Measurements from ENCODE around the gene HJURP.
"Not testable (repeated sequence)": the region's sequence is repeated elsewhere in the genome, so short reads cannot be mapped to it uniquely, and the experiment has no call there.

The HJURP gene, protein sequence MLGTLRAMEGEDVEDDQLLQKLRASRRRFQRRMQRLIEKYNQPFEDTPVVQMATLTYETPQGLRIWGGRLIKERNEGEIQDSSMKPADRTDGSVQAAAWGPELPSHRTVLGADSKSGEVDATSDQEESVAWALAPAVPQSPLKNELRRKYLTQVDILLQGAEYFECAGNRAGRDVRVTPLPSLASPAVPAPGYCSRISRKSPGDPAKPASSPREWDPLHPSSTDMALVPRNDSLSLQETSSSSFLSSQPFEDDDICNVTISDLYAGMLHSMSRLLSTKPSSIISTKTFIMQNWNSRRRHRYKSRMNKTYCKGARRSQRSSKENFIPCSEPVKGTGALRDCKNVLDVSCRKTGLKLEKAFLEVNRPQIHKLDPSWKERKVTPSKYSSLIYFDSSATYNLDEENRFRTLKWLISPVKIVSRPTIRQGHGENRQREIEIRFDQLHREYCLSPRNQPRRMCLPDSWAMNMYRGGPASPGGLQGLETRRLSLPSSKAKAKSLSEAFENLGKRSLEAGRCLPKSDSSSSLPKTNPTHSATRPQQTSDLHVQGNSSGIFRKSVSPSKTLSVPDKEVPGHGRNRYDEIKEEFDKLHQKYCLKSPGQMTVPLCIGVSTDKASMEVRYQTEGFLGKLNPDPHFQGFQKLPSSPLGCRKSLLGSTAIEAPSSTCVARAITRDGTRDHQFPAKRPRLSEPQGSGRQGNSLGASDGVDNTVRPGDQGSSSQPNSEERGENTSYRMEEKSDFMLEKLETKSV

DNA sequence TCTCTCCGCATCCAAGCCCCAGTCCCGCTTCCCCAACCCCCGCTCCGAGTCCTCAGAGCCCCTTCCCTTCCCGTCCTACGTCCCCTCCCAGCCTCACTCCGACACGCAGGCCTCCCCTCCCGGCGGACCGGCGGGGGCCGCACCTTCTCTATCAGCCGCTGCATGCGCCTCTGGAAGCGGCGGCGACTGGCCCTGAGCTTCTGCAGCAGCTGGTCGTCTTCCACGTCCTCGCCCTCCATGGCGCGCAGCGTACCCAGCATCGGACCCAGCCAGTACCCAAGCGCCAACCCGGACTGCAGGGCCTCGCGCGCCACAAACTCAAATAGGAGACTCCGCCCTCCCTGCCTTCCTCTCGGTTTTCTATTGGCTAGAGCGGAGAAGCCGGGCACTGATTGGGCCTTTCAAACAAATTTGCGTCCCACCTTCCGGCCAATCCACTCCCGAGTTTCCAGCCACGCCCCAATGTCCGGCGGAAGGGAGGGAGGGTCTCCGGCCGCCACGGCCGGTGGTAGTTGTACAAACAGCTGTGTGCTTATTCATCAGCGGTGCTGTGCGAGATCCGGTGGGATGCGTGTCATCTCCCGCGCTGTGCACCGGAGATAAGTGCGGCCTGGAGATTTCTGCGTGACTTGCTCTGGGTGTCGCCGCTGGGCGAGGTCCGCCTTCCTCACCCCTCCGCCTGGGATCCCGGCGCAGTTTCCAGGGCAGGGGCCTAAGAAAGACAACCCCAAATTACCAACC, at the start of gene HJURP:
TSS of gene HJURP (minus strand) at position 295 of the 741 bp plus-strand sequence. CDS start at position 260, 35 bp downstream.
- Histone ChIP-seq H3K36me3 (ENCODE audit: control insufficient read depth, insufficient read depth, low read length) (peaks cover 42% of the 10 kb centered on the region), H3K4me3 (ENCODE audit: low read depth, low read length) (peak within 1 kb of the TSS; percentile 96), H3K9ac (ENCODE audit: low read length) (peak within 1 kb of the TSS; percentile 95), H3K9me3 (ENCODE audit: control insufficient read depth, insufficient read depth, low read depth, low read length) (no peaks in the 10 kb centered on the region), H3K27me3 (ENCODE audit: control insufficient read depth, insufficient read depth, low read length) (no peaks in the 10 kb centered on the region), H3K4me1 (ENCODE audit: control insufficient read depth, insufficient read depth, low read length) (peaks cover 18% of the 10 kb centered on the region), H3K27ac (ENCODE audit: low read depth, low read length) (peak within 1 kb of the TSS; percentile 80)

DNA sequence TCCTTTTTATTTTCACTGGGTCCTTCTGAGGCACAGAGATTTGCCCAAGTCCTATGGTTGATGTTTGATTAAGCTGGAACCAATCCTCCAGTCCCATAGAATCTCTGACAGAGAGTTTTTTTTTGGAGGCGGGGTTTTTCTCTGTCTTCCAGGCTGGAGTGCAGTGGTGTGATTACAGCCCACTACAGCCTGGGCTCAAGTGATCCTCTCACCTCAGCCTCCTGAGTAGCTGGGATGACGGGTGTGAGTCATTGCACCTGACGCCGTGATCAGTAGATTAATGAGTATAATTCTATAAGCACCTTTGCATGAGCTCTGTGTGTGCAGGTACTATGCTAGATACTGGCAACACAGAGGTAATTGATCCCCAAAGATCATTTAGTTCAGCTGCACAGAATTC, 47.5 kb upstream of the HJURP start:
- H3K27me3 ChIP-seq (ENCODE audit: control insufficient read depth, insufficient read depth, low read length): peaks cover 16% of the 10 kb centered on the region
- H3K9ac ChIP-seq (ENCODE audit: low read length): no peak overlapping the region
- H3K4me1 ChIP-seq (ENCODE audit: control insufficient read depth, insufficient read depth, low read length): no peaks in the 10 kb centered on the region
- no peaks in the 10 kb centered on the region for H3K36me3 ChIP-seq (ENCODE audit: control insufficient read depth, insufficient read depth, low read length)
- peaks cover 3% of the 10 kb centered on the region; the same call in 1 of the 2 replicates for H3K9me3 ChIP-seq (ENCODE audit: control insufficient read depth, insufficient read depth, low read depth, low read length)
- H3K27ac ChIP-seq (ENCODE audit: low read depth, low read length): no peak overlapping the region
- no peak overlapping the region for H3K4me3 ChIP-seq (ENCODE audit: low read depth, low read length)

DNA sequence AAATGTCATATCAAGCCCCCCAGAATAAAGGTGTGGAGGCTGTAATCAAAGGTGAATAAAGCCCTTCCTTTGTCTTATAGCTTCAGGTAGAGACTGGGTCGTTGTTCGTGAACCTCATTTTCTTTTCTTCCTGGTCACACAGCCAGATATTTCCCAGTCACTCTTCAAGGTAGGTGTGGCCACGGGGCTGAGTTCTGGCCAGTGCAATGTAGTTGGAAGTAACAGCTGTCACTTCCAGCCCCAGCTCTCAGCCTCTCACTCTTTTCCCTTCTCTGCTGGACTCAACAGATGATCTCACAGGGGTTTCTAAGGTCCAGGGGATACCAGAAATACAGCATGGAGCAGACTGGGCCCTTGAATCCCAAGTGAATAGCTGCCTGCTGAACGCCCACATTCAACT, 47.0 kb upstream of the HJURP start:
- Histone ChIP-seq H3K4me3 (ENCODE audit: low read depth, low read length) (no peak overlapping the region), H3K36me3 (ENCODE audit: control insufficient read depth, insufficient read depth, low read length) (no peaks in the 10 kb centered on the region), H3K4me1 (ENCODE audit: control insufficient read depth, insufficient read depth, low read length) (no peaks in the 10 kb centered on the region), H3K9ac (ENCODE audit: low read length) (no peak overlapping the region), H3K27me3 (ENCODE audit: control insufficient read depth, insufficient read depth, low read length) (peaks cover 16% of the 10 kb centered on the region), H3K9me3 (ENCODE audit: control insufficient read depth, insufficient read depth, low read depth, low read length) (peaks cover 3% of the 10 kb centered on the region; the same call in 1 of the 2 replicates), H3K27ac (ENCODE audit: low read depth, low read length) (no peak overlapping the region)

DNA sequence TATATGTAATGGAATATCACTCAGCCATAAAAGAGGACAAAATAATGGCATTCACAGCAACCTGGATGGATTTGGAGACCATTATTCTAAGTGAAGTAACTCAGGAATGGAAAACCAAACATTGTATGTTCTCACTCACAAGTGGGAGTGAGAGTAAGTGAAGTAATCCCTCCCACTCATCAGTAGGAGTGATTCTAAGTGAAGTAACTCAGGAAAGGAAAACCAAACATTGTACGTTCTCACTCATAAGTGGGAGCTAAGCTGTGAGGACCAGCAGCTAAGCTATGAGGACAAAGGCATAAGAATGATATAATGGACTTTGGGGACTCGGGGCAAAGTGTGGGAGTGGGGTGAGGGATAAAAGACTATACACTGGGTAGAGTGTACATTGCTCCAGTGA, 41.9 kb upstream of the HJURP start:
- not testable (repeated sequence) for H3K36me3 ChIP-seq (ENCODE audit: control insufficient read depth, insufficient read depth, low read length); H3K4me3 ChIP-seq (ENCODE audit: low read depth, low read length); H3K9me3 ChIP-seq (ENCODE audit: control insufficient read depth, insufficient read depth, low read depth, low read length); H3K27ac ChIP-seq (ENCODE audit: low read depth, low read length); H3K9ac ChIP-seq (ENCODE audit: low read length); H3K4me1 ChIP-seq (ENCODE audit: control insufficient read depth, insufficient read depth, low read length)
- H3K27me3 ChIP-seq (ENCODE audit: control insufficient read depth, insufficient read depth, low read length): peaks cover 10% of the 10 kb centered on the region

DNA sequence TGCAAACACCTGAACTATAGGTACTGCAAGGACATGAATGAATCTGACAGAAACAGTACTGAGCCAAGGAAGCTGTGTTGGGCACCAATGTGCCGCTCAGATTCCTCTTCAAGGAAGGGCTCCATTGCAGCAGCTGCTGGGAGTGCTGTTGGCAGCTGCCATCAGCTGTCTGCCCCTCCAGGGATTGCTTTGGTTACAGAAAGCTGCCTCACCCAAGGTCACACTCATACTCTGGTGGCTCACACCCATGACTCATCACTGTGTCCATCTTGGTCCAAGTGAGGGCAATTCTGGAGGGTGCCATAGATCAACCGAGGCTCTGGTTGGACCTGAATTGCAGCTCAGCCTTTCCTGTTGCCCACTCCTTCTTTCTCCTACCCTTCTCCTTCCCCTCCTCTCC, 38.5 kb upstream of the HJURP start:
- Histone ChIP-seq H3K9ac (ENCODE audit: low read length) (no peak overlapping the region), H3K27ac (ENCODE audit: low read depth, low read length) (no peak overlapping the region), H3K9me3 (ENCODE audit: control insufficient read depth, insufficient read depth, low read depth, low read length) (no peaks in the 10 kb centered on the region), H3K4me1 (ENCODE audit: control insufficient read depth, insufficient read depth, low read length) (no peaks in the 10 kb centered on the region), H3K36me3 (ENCODE audit: control insufficient read depth, insufficient read depth, low read length) (no peaks in the 10 kb centered on the region), H3K4me3 (ENCODE audit: low read depth, low read length) (no peak overlapping the region), H3K27me3 (ENCODE audit: control insufficient read depth, insufficient read depth, low read length) (peaks cover 4% of the 10 kb centered on the region; the same call in 1 of the 2 replicates)

DNA sequence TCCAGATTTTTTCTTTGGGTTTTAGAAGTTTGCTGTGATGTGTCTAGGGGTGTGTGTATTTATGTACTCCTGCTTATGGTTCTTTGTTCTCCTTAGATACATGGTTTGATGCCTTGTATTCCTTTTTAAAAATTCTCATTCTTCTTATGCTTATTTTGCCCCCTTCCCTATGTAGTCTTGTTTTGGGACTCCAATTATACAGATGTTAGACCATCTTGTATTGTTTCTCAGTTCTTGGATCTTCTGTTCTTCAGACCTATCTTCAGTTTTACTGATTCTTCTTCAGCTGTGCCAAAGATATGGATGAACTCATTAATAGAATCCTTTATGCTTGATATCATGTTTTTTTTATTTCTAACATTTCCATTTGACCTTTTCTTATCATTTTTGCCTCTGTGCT, 28.0 kb upstream of the HJURP start:
- H3K4me3 ChIP-seq (ENCODE audit: low read depth, low read length): no peak overlapping the region
- H3K9me3 ChIP-seq (ENCODE audit: control insufficient read depth, insufficient read depth, low read depth, low read length): peaks cover 13% of the 10 kb centered on the region
- no peaks in the 10 kb centered on the region for H3K4me1 ChIP-seq (ENCODE audit: control insufficient read depth, insufficient read depth, low read length)
- no peaks in the 10 kb centered on the region for H3K36me3 ChIP-seq (ENCODE audit: control insufficient read depth, insufficient read depth, low read length)
- peaks cover 6% of the 10 kb centered on the region; the same call in 1 of the 2 replicates for H3K27me3 ChIP-seq (ENCODE audit: control insufficient read depth, insufficient read depth, low read length)
- H3K27ac ChIP-seq (ENCODE audit: low read depth, low read length): no peak overlapping the region
- no peak overlapping the region for H3K9ac ChIP-seq (ENCODE audit: low read length)

DNA sequence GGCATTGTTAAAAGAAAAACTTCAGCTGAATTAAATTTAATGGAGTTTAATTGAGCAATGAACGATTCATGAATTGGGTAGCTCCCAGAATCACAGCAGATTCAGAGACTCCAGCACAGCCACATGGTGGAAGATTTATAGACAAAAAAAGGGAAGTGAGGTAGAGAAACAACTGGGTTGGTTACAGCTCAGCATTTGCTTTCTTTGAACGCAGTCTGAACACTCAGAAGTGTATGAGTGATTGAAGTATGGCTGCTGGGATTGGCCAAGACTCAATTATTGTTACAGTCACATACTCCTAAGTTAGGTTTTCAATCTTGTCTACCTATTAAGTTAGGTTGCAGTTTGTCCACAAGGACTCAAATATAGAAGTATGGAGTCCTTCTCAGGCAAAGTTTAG, 17.8 kb upstream of the HJURP start:
- H3K27me3 ChIP-seq (ENCODE audit: control insufficient read depth, insufficient read depth, low read length): peaks cover 30% of the 10 kb centered on the region
- H3K9me3 ChIP-seq (ENCODE audit: control insufficient read depth, insufficient read depth, low read depth, low read length); H3K36me3 ChIP-seq (ENCODE audit: control insufficient read depth, insufficient read depth, low read length); H3K27ac ChIP-seq (ENCODE audit: low read depth, low read length); H3K4me3 ChIP-seq (ENCODE audit: low read depth, low read length); H3K9ac ChIP-seq (ENCODE audit: low read length); H3K4me1 ChIP-seq (ENCODE audit: control insufficient read depth, insufficient read depth, low read length): not testable (repeated sequence)

DNA sequence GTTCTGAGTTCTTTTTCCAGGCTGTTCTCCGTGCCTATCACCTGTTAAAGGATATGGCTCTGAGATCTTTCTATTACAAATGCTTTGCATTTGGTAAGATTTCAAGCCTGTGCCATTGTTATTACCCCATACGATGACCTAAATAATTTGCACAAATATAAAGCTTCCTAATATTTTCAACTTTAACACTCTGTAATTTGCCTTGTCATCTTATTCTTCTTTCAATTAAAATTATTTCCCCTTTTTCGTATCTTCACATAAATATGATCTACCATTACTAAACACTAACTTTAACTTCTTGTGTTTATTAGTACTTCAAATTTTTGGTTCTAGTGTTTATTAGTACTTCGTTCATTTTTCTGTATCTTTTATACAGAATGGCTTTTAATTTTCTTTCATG, 17.1 kb upstream of the HJURP start:
- Histone ChIP-seq H3K27ac (ENCODE audit: low read depth, low read length) (no peak overlapping the region), H3K9ac (ENCODE audit: low read length) (no peak overlapping the region), H3K27me3 (ENCODE audit: control insufficient read depth, insufficient read depth, low read length) (peaks cover 30% of the 10 kb centered on the region), H3K36me3 (ENCODE audit: control insufficient read depth, insufficient read depth, low read length) (peaks cover 7% of the 10 kb centered on the region), H3K4me1 (ENCODE audit: control insufficient read depth, insufficient read depth, low read length) (no peaks in the 10 kb centered on the region), H3K4me3 (ENCODE audit: low read depth, low read length) (no peak overlapping the region), H3K9me3 (ENCODE audit: control insufficient read depth, insufficient read depth, low read depth, low read length) (no peaks in the 10 kb centered on the region; the same call in 1 of the 2 replicates)

DNA sequence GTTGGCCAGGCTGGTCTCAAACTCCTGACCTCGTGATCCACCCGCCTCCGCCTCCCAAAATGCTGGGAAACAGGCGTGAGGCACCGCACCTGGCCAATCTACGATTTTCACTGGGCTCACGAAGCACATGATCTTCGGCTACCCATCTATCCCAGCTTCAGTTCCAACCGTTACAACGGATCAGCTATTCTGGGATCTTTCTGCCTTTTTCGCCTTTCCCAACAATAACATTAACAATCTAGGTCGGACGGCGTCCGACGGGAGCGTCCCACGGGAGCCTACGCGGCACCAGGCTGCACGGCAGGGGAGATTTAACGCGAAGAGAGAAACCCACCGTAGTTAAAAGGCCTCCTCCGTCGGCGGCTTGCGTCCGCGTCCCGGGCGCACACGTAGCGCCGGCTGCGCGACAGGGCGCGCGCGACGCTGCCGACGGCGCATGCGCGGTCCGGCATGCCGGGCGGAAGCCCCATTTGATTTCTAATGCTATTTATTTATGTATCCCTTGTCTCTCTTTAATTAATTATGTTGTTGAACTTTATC, 13.7 kb upstream of the HJURP start, which contains the start of gene MSL3B:
TSS of gene MSL3B (minus strand) at position 394 of the 540 bp plus-strand sequence.
- peaks cover 16% of the 10 kb centered on the region for H3K36me3 ChIP-seq (ENCODE audit: control insufficient read depth, insufficient read depth, low read length)
- H3K9ac ChIP-seq (ENCODE audit: low read length): peak within 1 kb of the TSS; percentile 86
- H3K4me3 ChIP-seq (ENCODE audit: low read depth, low read length): peak within 1 kb of the TSS; percentile 73
- peaks cover 19% of the 10 kb centered on the region for H3K27me3 ChIP-seq (ENCODE audit: control insufficient read depth, insufficient read depth, low read length)
- H3K9me3 ChIP-seq (ENCODE audit: control insufficient read depth, insufficient read depth, low read depth, low read length): no peaks in the 10 kb centered on the region; the same call in 1 of the 2 replicates
- peak within 1 kb of the TSS; percentile 79 for H3K27ac ChIP-seq (ENCODE audit: low read depth, low read length)
- H3K4me1 ChIP-seq (ENCODE audit: control insufficient read depth, insufficient read depth, low read length): 0 out of 2 replicates have a peak, but pooled peaks cover 5% of the 10 kb centered on the region

DNA sequence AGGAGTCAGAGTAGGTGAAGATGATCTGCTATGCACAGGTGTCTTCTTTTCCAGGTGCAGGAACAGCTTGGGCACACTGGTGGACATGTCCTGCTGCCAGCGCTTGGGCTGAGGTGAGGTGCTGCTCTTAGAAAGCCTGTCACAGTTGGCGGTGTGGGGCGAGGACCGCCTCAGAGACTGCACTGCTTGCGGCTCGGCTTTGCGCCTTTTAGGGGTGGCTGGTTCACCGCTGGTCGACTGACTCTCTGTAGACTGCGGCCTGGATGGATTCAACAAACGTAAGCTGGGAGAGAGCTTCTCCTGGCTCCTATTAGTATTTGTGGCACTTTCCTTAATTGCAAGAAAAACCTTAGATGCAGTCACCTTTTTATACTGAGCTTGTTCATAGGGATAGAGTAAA, 12.1 kb upstream of the HJURP start:
- no peak overlapping the region for H3K9ac ChIP-seq (ENCODE audit: low read length)
- H3K27ac ChIP-seq (ENCODE audit: low read depth, low read length): no peak overlapping the region
- no peak overlapping the region for H3K4me3 ChIP-seq (ENCODE audit: low read depth, low read length)
- H3K9me3 ChIP-seq (ENCODE audit: control insufficient read depth, insufficient read depth, low read depth, low read length): no peaks in the 10 kb centered on the region; the same call in 1 of the 2 replicates
- H3K36me3 ChIP-seq (ENCODE audit: control insufficient read depth, insufficient read depth, low read length): peaks cover 18% of the 10 kb centered on the region
- H3K4me1 ChIP-seq (ENCODE audit: control insufficient read depth, insufficient read depth, low read length): peaks cover 11% of the 10 kb centered on the region; the same call in 1 of the 2 replicates
- 0 out of 2 replicates have a peak, but pooled peaks cover 6% of the 10 kb centered on the region for H3K27me3 ChIP-seq (ENCODE audit: control insufficient read depth, insufficient read depth, low read length)

Measured in HUES6 (cell line).